Body of pancreas (tissue), 4 donors: ENCODE data around the gene CPLX1.

Source experiments
- CTCF ChIP-seq, 7 experiments: fragments of 450-650 bp in 4 of 7; fragments of 200-600 bp in 3 of 7; sonication (generic) in 3 of 7; IDR thresholded peaks; one replicate each; pipeline ENCODE4 v1.5.1; 2016 to 2019; ENCODE audit warnings: antibody characterized with exemption in 7 of 7
- POLR2A ChIP-seq, 3 donors: fragments of 450-650 bp; IDR thresholded peaks; one replicate each; pipeline ENCODE4 v1.6.1; 2016; ENCODE audit warnings: antibody characterized with exemption in 3 of 3, mild to moderate bottlenecking in 2 of 3

GRCh38 chr4:821181-821591 is 4.7 kb downstream of the CPLX1 start:
- no peak for TF ChIP-seq CTCF (IDR thresholded peaks at IDR 0.05)
- TF ChIP-seq POLR2A (IDR thresholded peaks at IDR 0.05), result no peak
